Activated gamma-delta T cell (primary cell): Measurements from ENCODE around the gene VLDLR.

Experiments
- DNase-seq: peaks from one replicate; lab custom pipeline; 2025; lab: John Stamatoyannopoulos, UW

VLDLR gene

GRCh38 chr9:2620919-2621721, 467 bp upstream of the VLDLR start:
- peak; percentile 21 for DNase-seq

DNA sequence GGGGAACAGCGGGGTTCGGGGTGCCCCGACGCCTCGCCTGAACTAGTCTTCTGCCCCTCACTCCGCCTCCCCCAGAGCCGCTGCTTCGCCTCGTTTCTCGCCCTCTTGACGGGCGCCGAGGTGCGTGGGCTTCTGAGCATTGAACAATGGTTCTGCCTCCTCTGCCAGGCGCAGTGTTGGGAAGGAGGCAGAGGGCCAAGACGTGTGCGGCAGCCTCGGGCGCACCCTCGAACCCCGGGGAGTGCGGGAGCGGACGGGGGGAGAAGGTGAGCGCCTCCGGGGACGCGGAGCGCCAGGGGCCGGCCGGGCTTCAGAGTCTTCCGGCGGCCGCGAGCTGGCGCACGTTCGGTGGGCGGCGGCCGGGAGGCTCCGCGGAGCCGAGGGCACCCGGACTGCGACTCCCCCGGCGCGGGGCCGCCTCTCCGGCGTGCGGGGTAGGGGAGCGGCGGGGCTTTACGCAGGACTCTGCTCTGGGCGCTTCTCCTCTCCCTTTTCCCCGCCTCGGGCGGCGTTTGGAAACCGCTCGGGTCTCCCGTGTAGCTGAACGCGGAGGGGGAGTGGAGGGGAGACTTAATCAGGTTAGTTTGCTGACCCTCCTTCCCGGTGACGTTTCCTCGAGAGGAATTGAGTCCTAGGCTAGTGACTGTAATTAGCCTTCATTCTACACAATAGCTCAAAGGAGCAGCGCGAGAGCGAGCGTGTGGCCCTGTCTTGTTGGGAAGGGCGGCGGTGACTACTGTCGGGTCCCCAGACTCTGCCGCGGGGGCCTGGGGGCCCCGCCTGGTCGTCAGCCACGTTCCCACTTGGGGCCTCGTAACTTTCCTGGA, 1.1 kb downstream of the VLDLR start:
- peak; percentile 19 for DNase-seq

- DNase-seq = peak; percentile 6
Observed at GRCh38 chr9:2623288-2624050, 1.9 kb downstream of the VLDLR start.

DNA sequence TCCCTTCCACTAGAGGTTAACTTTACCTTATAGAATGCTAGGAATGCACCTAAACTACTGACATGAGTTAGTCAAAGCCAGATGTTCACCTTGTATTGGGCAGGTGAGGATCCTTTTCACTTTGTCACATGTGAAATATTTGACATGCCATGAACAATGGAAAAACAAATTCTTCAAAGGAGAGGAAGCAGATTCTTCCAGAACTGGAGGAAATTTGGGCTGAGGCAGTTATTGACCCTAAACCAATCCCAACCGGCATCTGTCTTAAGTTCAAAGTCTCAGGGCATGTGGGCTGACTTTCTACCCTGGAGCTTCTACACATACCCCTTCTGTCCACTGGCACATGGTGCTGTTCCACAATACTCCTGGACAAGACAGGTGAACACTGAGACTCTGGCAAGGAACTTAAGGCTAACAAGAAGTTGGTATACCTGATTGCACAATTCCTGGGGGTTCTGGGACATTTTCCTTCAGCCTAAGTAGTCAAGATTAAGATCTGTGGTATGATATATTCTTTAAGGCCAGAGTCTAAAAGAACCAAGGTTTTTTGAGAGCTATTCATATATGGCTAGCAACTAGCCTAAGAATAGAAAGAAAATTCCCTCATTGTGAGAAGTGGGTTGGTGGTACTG, 2.6 kb downstream of the VLDLR start:
- DNase-seq = no peak

DNA sequence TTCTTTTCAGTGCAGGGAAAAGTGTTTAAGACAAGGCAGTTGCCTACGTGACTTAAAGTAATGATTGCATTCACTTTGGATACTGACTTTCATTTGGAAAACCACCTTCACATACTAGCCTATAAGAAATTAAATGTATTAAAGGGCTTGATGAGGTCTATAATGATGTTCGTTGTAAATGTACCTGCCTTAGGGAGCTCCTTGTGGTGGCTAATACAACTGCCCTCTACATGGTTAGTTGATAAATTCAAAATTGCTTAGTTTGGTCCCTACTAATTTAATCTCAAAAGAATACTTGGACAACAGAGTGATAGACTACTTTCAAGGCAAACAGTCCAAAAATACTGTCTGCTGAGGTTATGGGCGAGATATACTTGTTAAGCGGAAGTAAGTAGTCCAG, 3.8 kb downstream of the VLDLR start:
- DNase-seq = no peak

- DNase-seq = no peak
Observed at GRCh38 chr9:2628919-2629318, 7.3 kb downstream of the VLDLR start.

- DNase-seq = no peak
Observed at GRCh38 chr9:2630158-2630557, 8.6 kb downstream of the VLDLR start.

DNA sequence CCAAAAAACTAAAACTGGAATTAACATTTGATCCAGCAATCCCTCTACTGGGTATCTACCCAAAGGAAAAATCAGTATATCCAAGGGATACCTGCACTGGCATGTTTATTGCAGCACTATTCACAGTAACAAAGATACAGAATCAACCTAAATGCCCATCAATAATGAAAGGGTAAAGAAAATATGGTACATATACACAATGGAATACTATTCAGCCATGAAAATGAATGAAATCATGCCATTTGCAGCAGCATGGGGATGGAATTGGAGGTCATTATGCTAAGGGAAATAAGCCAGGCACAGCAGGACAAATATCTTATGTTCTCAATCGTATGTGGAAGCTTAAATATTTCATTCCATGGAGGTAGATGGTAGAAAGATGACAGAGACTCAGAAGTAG, 9.7 kb downstream of the VLDLR start:
- DNase-seq = no peak

GRCh38 chr9:2634153-2634552, 12.6 kb downstream of the VLDLR start:
- no peak for DNase-seq

GRCh38 chr9:2634818-2635217, 13.2 kb downstream of the VLDLR start:
- no peak for DNase-seq

- DNase-seq = no peak
Observed at GRCh38 chr9:2635922-2636321, 14.3 kb downstream of the VLDLR start.

- no peak for DNase-seq
Observed at GRCh38 chr9:2637390-2637789, 15.8 kb downstream of the VLDLR start.

DNA sequence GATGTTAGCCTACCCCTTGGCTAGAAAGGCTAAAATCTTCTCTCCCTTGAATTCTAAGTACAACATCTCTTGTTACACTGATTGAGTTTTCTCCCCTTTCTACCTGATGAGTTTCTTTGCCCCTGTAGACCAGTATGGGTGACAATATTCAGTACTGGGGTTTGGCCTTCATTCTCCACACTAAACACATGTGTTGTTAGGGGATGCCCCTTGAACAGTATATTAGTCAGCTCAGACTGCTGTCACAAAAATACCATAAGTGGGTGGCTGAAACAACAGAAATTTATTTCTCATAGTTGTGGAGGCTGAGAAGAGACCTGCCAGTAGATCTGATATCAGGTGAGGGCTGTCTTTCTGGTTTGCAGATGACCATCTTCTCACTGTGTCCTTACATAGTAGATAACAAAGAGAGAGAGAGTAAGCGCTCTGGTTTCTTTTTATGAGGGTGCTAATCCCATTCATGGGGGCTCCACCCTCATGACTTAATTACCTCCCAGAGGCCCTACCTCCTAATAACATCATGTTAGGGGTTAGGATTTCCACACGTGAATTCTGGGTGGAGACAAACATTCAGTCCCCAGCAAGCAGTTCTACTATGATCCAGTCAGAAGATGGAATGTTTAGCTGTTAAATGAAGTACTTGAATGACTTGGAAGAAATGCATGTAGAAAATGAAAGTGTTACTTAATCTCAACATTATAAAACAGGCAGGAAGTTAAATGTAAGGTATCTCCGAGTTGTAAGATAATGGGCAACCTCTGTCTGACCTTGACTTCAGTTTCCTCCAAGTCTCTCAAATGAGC, 17.5 kb downstream of the VLDLR start:
- DNase-seq = no peak

- no peak for DNase-seq
Observed at GRCh38 chr9:2639786-2640185, 18.2 kb downstream of the VLDLR start.

GRCh38 chr9:2640570-2640969, 19.0 kb downstream of the VLDLR start:
- no peak for DNase-seq

GRCh38 chr9:2641033-2641432, 19.4 kb downstream of the VLDLR start:
- no peak for DNase-seq

DNA sequence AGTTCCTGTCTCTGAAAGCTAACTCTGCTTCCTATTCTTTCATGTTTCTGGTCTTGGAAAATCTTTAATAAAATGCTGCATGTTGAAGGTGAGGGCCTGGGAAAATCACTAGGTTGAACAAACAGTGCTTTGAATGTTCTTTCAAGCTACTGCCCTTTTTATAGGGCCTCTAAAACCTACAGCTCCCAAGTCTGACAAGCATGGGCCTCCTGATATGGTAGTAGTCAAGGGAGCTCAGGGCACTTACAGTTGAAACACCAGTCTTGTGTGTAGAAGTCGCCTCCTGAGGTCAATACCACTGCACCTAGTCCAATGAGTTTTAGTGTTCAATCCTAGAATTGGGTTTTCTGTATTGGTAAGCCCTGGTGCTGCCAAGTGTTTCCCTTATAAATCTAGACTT, 20.5 kb downstream of the VLDLR start:
- no peak for DNase-seq

DNA sequence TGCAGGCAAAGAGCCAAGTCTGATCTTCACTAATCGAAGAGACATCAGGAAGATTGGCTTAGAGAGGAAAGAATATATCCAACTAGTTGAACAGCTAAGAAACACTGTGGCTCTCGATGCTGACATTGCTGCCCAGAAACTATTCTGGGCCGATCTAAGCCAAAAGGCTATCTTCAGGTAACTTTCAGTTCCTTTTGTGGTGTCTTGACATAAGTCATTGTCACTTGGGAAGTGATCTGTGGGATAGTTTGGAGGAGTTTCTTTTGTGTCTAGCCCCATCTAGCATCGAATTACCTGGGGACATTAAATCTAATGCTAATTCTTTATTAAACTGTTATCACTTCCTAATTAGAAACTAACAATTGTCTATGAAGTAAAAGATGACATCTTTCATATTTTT, 24.0 kb downstream of the VLDLR start:
- no peak for DNase-seq

GRCh38 chr9:2655411-2655901, 33.9 kb downstream of the VLDLR start:
- DNase-seq = no peak

- DNase-seq = no peak
Observed at GRCh38 chr9:2657427-2657826, 35.8 kb downstream of the VLDLR start.

GRCh38 chr9:2662496-2662895, 40.9 kb downstream of the VLDLR start:
- no peak for DNase-seq
